Endothelial cell of umbilical vein (primary cell): Measurements from ENCODE around the gene ZNF385D. TPM values are rescaled to one million over a fixed set of nuclear protein-coding genes. Genes with fewer than 3 reads are reported as not detected.

ENCODE experiments used
- BruUV-seq: library from RNA; stranded (reverse); fragments of 400-500 nt; replicated peaks from 2 replicates; lab custom pipeline; 2021; lab: Mats Ljungman, UMichigan
- CTCF ChIA-PET: fragments of 300-600, 350-600 bp; sonication (Branson Sonifier 250); formaldehyde crosslinking; loops from one replicate; lab custom pipeline; 2021; ENCODE audit warnings: antibody characterized with exemption, inconsistent platforms; lab: Charles Lee
- POLR2A ChIA-PET: fragments of 300-600, 350-600 bp; sonication (Branson Sonifier 250); formaldehyde crosslinking; loops from one replicate; lab custom pipeline; 2021; ENCODE audit warnings: antibody characterized with exemption, inconsistent platforms; lab: Charles Lee
- DNase-seq: peaks from one replicate; pipeline ENCODE4 v3.0.0-alpha.2; 2011; ENCODE audit warnings: low read depth, low spot score
- FAIRE-seq: peaks from 2 replicates; lab custom pipeline; 2011; peaks lifted over from hg19 to GRCh38; lab: Jason Lieb, UNC
- H2AFZ ChIP-seq: 2 replicates; pipeline ENCODE4 v1.6.0; 2012; ENCODE audit warnings: low read depth, low read length, control low read depth, inconsistent platforms
- H3K27ac ChIP-seq: 2 replicates; pipeline ENCODE4 v1.5.1; 2011; ENCODE audit warnings: low read depth, mild to moderate bottlenecking, control low read depth, low read length, moderate library complexity; ENCODE audit not compliant: insufficient read depth
- H3K27me3 ChIP-seq, 2 experiments: 2 replicates each; pipeline versions ENCODE4 v1.6.0 to v1.6.1; 2011; ENCODE audit warnings: low read length in 2 of 2, mixed read lengths in 1 of 2; ENCODE audit not compliant: control insufficient read depth in 2 of 2, insufficient read depth in 2 of 2
- H3K36me3 ChIP-seq, 2 experiments: 2 replicates in 1 of 2; 3 replicates in 1 of 2; pipeline ENCODE4 v1.5.1; 2011; ENCODE audit warnings: low read length in 2 of 2, mild to moderate bottlenecking in 1 of 2, moderate library complexity in 1 of 2; ENCODE audit not compliant: control insufficient read depth in 2 of 2, insufficient read depth in 2 of 2; ENCODE audit errors: extremely low read depth in 1 of 2
- H3K4me1 ChIP-seq: 3 replicates; pipeline ENCODE4 v1.5.1; 2011; ENCODE audit warnings: mild to moderate bottlenecking, low read length; ENCODE audit not compliant: control insufficient read depth, insufficient read depth; ENCODE audit errors: extremely low read depth
- H3K4me2 ChIP-seq: 2 replicates; pipeline ENCODE4 v1.6.1; 2011; ENCODE audit warnings: low read length, control low read depth, mixed read lengths; ENCODE audit not compliant: insufficient read depth
- H3K4me3 ChIP-seq, 3 experiments: fragments of 200-600 bp in 1 of 3; sonication (generic), shearing (Covaris generic) in 1 of 3; replicated peaks in 1 of 3; 2 replicates each; pipeline ENCODE4 v1.5.1; 2011 to 2016; ENCODE audit warnings: control low read depth in 3 of 3, low read length in 3 of 3, mild to moderate bottlenecking in 2 of 3, inconsistent platforms in 1 of 3, low read depth in 1 of 3, moderate library complexity in 1 of 3; ENCODE audit not compliant: insufficient read depth in 1 of 3
- H3K79me2 ChIP-seq: 2 replicates; pipeline ENCODE4 v1.6.0; 2012; ENCODE audit warnings: low read length, inconsistent platforms; ENCODE audit not compliant: control insufficient read depth, insufficient read depth
- H3K9ac ChIP-seq: replicated peaks from 2 replicates; pipeline ENCODE3; 2011; ENCODE audit warnings: low read length, control low read depth; ENCODE audit not compliant: insufficient read depth; ENCODE audit errors: extremely low read depth
- H3K9me1 ChIP-seq: replicated peaks from 3 replicates; pipeline ENCODE4 v1.6.0; 2011; ENCODE audit warnings: mild to moderate bottlenecking, low read length; ENCODE audit not compliant: control insufficient read depth, insufficient read depth; ENCODE audit errors: extremely low read depth
- H3K9me3 ChIP-seq: replicated peaks from 2 replicates; pipeline ENCODE4 v1.5.1; 2012; ENCODE audit warnings: low read length, inconsistent platforms; ENCODE audit not compliant: control insufficient read depth, insufficient read depth
- H4K20me1 ChIP-seq: replicated peaks from 2 replicates; pipeline ENCODE3; 2011; ENCODE audit warnings: mild to moderate bottlenecking, low read length; ENCODE audit not compliant: control insufficient read depth, insufficient read depth; ENCODE audit errors: extremely low read depth
- EZH2 ChIP-seq: IDR thresholded peaks from 2 replicates; pipeline ENCODE4 v1.6.1; 2012; ENCODE audit warnings: borderline replicate concordance, low read depth, mild to moderate bottlenecking, moderate library complexity, low read length, inconsistent platforms; ENCODE audit not compliant: severe bottlenecking
- FOS ChIP-seq: IDR thresholded peaks from 2 replicates; pipeline ENCODE4 v1.6.1; 2011; ENCODE audit warnings: mild to moderate bottlenecking, low read length, moderate library complexity, borderline replicate concordance; ENCODE audit not compliant: insufficient read depth
- GATA2 ChIP-seq: IDR thresholded peaks from 2 replicates; pipeline ENCODE4 v1.7.0; 2011; ENCODE audit warnings: low read depth, mild to moderate bottlenecking, moderate library complexity, mixed read lengths, low read length; ENCODE audit not compliant: insufficient read length, insufficient read depth
- JUN ChIP-seq: IDR thresholded peaks from 2 replicates; pipeline ENCODE4 v1.6.1; 2011; ENCODE audit warnings: borderline replicate concordance, low read depth; ENCODE audit not compliant: insufficient read length, insufficient read depth
- MYC ChIP-seq: IDR thresholded peaks from one replicate; pipeline ENCODE4 v1.6.1; 2011; ENCODE audit warnings: mild to moderate bottlenecking, low read depth, low read length
- POLR2A ChIP-seq: IDR thresholded peaks from 2 replicates; pipeline ENCODE4 v1.6.1; 2012; ENCODE audit warnings: low read depth, mild to moderate bottlenecking, control low read depth, low read length
- POLR2AphosphoS5 ChIP-seq: IDR thresholded peaks from 2 replicates; pipeline ENCODE4 v1.6.1; 2012; ENCODE audit warnings: low read depth, mild to moderate bottlenecking, control low read depth, low read length, moderate library complexity; ENCODE audit not compliant: insufficient read depth
- dilution Hi-C: fragments of 300-500 bp; cut with MboI; formaldehyde crosslinking; loops from one replicate; pipeline ENCODE4 v1.15.0; 2019; ENCODE audit warnings: low sequenced_read_pairs; ENCODE audit not compliant: extremely low pct_ligation_motif_present
- intact Hi-C: fragments of 100-400 bp; cut with micrococcal nuclease; formaldehyde crosslinking; loops from one replicate; pipeline ENCODE4 v1.10.0; 2022
- polyA plus RNA-seq, 4 experiments: library from polyadenylated mRNA; depleted of rRNA in 3 of 4; stranded (reverse) in 3 of 4; unstranded in 1 of 4; fragments of >200 nt; gene quantifications; 2 replicates each; pipeline versions ENCODE4 v1.2.1 to v1.2.3, GENCODE V29; 2011 to 2012; ENCODE audit warnings: missing spikeins in 1 of 4
- total RNA-seq: library from RNA; stranded (reverse); gene quantifications from 2 replicates; pipeline ENCODE4 v1.2.3, GENCODE V29; 2021
- TF ChIP-seq, protein P1 (sequence below), 2 donors: IDR thresholded peaks; 1 replicate in 1 of 2; 2 replicates in 1 of 2; pipeline ENCODE4 v1.5.1; 2011; ENCODE audit warnings: low read length in 2 of 2, mild to moderate bottlenecking in 2 of 2, moderate library complexity in 2 of 2, control low read depth in 1 of 2, inconsistent platforms in 1 of 2, low read depth in 1 of 2; ENCODE audit not compliant: insufficient read depth in 1 of 2; ENCODE audit errors: extremely low read depth in 1 of 2
- TF ChIP-seq, protein P2 (sequence below): IDR thresholded peaks from 2 replicates; pipeline ENCODE4 v1.6.1; 2011; ENCODE audit not compliant: insufficient read depth, insufficient read length

The ZNF385D gene
- total and polyA plus RNA-seq, 2 donors (not counting 3 experiments of a cell fraction or from before 2014, with no cell fraction given), result not detected

DNA sequence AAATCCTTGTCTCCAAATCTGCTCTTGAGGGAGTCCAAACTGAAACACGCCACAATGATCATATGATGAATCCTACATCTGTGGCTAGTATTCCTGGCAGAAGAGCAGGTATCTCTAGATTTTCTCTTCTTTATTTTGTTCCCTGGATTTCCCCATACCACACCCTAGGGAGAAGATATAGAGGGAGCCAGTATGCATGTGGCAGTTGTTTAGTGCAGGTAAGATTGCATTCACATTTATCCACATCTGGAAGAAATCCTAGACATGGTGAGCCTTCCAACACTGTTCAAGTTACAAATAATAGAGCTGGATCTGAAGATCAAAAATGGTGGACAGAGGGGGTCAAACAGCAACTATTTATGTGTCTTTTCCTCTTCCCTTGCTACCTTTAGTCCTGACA is 316.7 kb downstream of the ZNF385D start:
- Histone ChIP-seq H3K27me3 (no peaks in the 10 kb centered on the region), H3K9me1 (no peaks in the 10 kb centered on the region), H3K4me3 (no peak overlapping the region), H3K27ac (no peak overlapping the region), H4K20me1 (no peaks in the 10 kb centered on the region), H2AFZ (no peak overlapping the region), H3K79me2 (no peaks in the 10 kb centered on the region), H3K9ac (no peak overlapping the region), H3K9me3 (no peaks in the 10 kb centered on the region), H3K4me1 (peaks cover 8% of the 10 kb centered on the region), H3K36me3 (no peaks in the 10 kb centered on the region), H3K4me2 (no peak overlapping the region)
- dilution Hi-C loops (no loop called here), intact Hi-C loops (no loop called here)
- DNase-seq (no peak), FAIRE-seq (no peak)
- CTCF ChIA-PET, result no interaction called here
- POLR2A ChIA-PET, result no interaction called here
- no peak for TF ChIP-seq FOS
- no peak for TF ChIP-seq POLR2A
- no peak for TF ChIP-seq EZH2
- TF ChIP-seq, protein P1, sequence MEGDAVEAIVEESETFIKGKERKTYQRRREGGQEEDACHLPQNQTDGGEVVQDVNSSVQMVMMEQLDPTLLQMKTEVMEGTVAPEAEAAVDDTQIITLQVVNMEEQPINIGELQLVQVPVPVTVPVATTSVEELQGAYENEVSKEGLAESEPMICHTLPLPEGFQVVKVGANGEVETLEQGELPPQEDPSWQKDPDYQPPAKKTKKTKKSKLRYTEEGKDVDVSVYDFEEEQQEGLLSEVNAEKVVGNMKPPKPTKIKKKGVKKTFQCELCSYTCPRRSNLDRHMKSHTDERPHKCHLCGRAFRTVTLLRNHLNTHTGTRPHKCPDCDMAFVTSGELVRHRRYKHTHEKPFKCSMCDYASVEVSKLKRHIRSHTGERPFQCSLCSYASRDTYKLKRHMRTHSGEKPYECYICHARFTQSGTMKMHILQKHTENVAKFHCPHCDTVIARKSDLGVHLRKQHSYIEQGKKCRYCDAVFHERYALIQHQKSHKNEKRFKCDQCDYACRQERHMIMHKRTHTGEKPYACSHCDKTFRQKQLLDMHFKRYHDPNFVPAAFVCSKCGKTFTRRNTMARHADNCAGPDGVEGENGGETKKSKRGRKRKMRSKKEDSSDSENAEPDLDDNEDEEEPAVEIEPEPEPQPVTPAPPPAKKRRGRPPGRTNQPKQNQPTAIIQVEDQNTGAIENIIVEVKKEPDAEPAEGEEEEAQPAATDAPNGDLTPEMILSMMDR (IDR thresholded peaks at IDR 0.05; ENCODE audit: extremely low read depth in 1 of 2, insufficient read depth in 1 of 2, low read depth in 1 of 2, low read length in 2 of 2), result no peak
- no peak for TF ChIP-seq POLR2AphosphoS5
- no peak for TF ChIP-seq JUN
- TF ChIP-seq, protein P2, sequence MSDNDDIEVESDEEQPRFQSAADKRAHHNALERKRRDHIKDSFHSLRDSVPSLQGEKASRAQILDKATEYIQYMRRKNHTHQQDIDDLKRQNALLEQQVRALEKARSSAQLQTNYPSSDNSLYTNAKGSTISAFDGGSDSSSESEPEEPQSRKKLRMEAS, result no peak
- no peak for TF ChIP-seq GATA2
- no peak for TF ChIP-seq MYC
- no TSS peak for BruUV-seq
